ENCODE data around the gene ENTREP1. TPM values are rescaled to one million over a fixed set of nuclear protein-coding genes. Genes with fewer than 3 reads are reported as not detected.

ENTREP1 gene
- total RNA-seq, 2 experiments from 2014 or later = not detected

DNA sequence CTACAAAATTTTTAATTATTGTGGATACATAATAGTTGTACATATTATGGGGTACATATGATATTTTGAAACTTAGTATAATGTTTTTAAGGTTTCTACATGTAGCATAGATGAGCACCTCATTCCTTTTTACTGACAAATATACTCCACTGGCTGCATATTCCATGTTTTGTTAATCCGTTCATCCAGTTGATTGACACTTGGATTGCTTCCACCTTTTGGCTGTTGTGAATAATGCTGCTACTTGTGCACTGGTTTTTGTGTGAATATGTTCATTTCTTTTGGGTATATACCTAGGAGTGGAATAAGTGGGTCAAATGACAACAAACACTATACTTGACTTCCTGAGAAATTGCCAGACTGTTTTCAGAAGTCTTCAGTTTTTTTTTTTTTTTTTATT is 2.8 kb upstream of the ENTREP1 start:
- Histone ChIP-seq H3K9me3 (ENCODE audit: low read length) (no peaks in the 10 kb centered on the region), H3K27ac (ENCODE audit: low read depth, low read length, poor library complexity, severe bottlenecking) (no peak overlapping the region), H3K4me3 (ENCODE audit: low read depth, low read length, poor library complexity, severe bottlenecking) (no peak overlapping the region), H4K20me1 (ENCODE audit: insufficient read depth, low read length) (no peaks in the 10 kb centered on the region), H3K9me2 (ENCODE audit: insufficient read depth, low read length) (no peaks in the 10 kb centered on the region), H3K4me1 (ENCODE audit: insufficient read depth, low read length, poor library complexity, severe bottlenecking) (no peaks in the 10 kb centered on the region), H3K36me3 (ENCODE audit: insufficient read depth, low read length) (no peaks in the 10 kb centered on the region), H2AFZ (ENCODE audit: low read length) (no peak overlapping the region), H3K79me2 (ENCODE audit: insufficient read depth, low read depth, low read length) (no peaks in the 10 kb centered on the region), H3K4me2 (ENCODE audit: low read length) (no peak overlapping the region)
- POLR2A ChIA-PET = no interaction called here
- CTCF ChIA-PET (ENCODE audit: unreplicated experiment) = no interaction called here
- TF ChIP-seq EZH2phosphoT487 (IDR thresholded peaks at IDR 0.05; ENCODE audit: borderline replicate concordance, low read depth, low read length) = no peak
- TF ChIP-seq, protein P1, sequence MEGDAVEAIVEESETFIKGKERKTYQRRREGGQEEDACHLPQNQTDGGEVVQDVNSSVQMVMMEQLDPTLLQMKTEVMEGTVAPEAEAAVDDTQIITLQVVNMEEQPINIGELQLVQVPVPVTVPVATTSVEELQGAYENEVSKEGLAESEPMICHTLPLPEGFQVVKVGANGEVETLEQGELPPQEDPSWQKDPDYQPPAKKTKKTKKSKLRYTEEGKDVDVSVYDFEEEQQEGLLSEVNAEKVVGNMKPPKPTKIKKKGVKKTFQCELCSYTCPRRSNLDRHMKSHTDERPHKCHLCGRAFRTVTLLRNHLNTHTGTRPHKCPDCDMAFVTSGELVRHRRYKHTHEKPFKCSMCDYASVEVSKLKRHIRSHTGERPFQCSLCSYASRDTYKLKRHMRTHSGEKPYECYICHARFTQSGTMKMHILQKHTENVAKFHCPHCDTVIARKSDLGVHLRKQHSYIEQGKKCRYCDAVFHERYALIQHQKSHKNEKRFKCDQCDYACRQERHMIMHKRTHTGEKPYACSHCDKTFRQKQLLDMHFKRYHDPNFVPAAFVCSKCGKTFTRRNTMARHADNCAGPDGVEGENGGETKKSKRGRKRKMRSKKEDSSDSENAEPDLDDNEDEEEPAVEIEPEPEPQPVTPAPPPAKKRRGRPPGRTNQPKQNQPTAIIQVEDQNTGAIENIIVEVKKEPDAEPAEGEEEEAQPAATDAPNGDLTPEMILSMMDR (conservative IDR thresholded peaks at IDR 0.05; ENCODE audit: low read length) = no peak
- intact Hi-C loops (cut with micrococcal nuclease; ENCODE audit: unreplicated experiment) = no loop called here
- no TSS peak for BruUV-seq (replicated peaks)
- no peak for DNase-seq (ENCODE audit: low spot score)

DNA sequence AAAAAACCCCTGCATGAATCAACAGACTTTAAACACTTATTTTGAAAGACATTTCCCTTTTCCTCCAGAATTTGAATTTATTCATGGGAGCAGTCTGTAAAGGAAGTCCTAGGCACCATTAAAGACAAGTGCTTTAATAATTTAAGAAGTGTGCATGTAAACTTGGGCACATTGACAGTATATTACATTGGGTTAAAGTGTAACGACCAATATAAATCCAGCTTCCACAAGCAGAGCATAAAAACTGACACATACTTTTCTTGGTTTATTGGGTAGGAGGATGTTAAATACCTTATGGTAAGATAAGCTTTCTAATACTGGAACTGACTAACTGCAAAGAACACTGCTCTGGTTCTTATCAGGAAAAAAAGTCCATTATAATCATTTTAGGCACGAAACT is 1.2 kb upstream of the ENTREP1 start:
- TF ChIP-seq, protein P1 (conservative IDR thresholded peaks at IDR 0.05; ENCODE audit: low read length) = no peak
- TF ChIP-seq EZH2phosphoT487 (IDR thresholded peaks at IDR 0.05; ENCODE audit: borderline replicate concordance, low read depth, low read length) = no peak
- Histone ChIP-seq H3K4me2 (ENCODE audit: low read length) (no peak overlapping the region), H3K4me3 (ENCODE audit: low read depth, low read length, poor library complexity, severe bottlenecking) (no peak overlapping the region), H3K4me1 (ENCODE audit: insufficient read depth, low read length, poor library complexity, severe bottlenecking) (no peaks in the 10 kb centered on the region), H3K36me3 (ENCODE audit: insufficient read depth, low read length) (no peaks in the 10 kb centered on the region), H2AFZ (ENCODE audit: low read length) (no peak overlapping the region), H3K9me3 (ENCODE audit: low read length) (no peaks in the 10 kb centered on the region), H3K79me2 (ENCODE audit: insufficient read depth, low read depth, low read length) (no peaks in the 10 kb centered on the region), H3K9me2 (ENCODE audit: insufficient read depth, low read length) (no peaks in the 10 kb centered on the region), H4K20me1 (ENCODE audit: insufficient read depth, low read length) (no peaks in the 10 kb centered on the region), H3K27ac (ENCODE audit: low read depth, low read length, poor library complexity, severe bottlenecking) (no peak overlapping the region)
- intact Hi-C loops (cut with micrococcal nuclease; ENCODE audit: unreplicated experiment) = no loop called here
- no TSS peak for BruUV-seq (replicated peaks)
- no peak for DNase-seq (ENCODE audit: low spot score)
- CTCF ChIA-PET (ENCODE audit: unreplicated experiment) = no interaction called here
- POLR2A ChIA-PET = interaction anchor here (1.1 to 1.2 kb wide), 2 partner anchors 9 to 40 kb away, joined by 3 to 7 read pairs; no protein-coding TSS in a partner anchor

DNA sequence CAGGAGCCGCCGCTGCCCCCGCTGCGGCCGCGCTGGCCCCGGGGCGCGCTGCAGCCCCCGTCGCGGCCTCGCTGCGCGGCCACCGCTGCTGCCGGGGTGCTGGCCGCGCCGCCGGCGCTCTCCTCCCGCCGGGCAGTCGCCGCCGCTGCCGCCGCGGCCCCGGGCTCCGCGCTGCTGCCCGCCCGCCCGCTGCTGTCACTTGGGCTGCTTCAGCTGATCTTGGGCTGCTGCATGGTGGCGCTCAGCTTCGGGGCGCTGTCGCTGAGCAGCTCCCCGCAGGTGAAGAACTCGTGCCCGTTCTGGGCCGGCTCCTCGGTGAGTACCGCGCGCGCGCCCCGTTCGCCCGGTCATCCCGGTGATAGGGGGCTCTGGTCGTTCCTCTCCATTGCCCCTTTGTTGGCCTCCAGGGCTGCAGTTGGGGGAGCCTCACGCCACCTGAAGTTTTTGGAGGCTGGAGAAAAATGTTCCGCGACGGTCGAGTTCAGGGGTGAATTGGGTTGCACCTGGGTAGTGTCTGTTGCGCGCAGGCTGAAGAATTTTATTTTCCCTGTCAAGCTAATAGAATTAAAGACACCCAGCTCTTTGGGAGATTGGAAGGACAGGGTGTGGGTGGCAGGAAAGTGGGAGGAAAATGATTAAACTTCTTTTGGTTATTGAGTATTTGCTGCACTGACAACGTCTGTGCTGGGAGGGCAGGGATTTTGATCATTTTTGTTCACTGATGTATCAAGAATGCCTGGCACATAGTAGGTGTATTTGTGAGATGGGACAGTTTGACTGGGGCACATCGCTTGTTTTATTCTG is 596 bp downstream of the ENTREP1 start:
- no peak for DNase-seq (ENCODE audit: low spot score)
- no peaks in the 10 kb centered on the region for H4K20me1 ChIP-seq (ENCODE audit: insufficient read depth, low read length)
- H3K27ac ChIP-seq (ENCODE audit: low read depth, low read length, poor library complexity, severe bottlenecking) = no peak overlapping the region
- H3K36me3 ChIP-seq (ENCODE audit: insufficient read depth, low read length) = no peaks in the 10 kb centered on the region
- intact Hi-C loops (cut with micrococcal nuclease; ENCODE audit: unreplicated experiment) = no loop called here
- ChIA-PET POLR2A (no interaction called here), CTCF (ENCODE audit: unreplicated experiment) (no interaction called here)
- TF ChIP-seq, protein P1 (conservative IDR thresholded peaks at IDR 0.05; ENCODE audit: low read length) = no peak
- no peak for TF ChIP-seq EZH2phosphoT487 (IDR thresholded peaks at IDR 0.05; ENCODE audit: borderline replicate concordance, low read depth, low read length)
- no peaks in the 10 kb centered on the region for H3K79me2 ChIP-seq (ENCODE audit: insufficient read depth, low read depth, low read length)
- no peaks in the 10 kb centered on the region for H3K4me1 ChIP-seq (ENCODE audit: insufficient read depth, low read length, poor library complexity, severe bottlenecking)
- no peaks in the 10 kb centered on the region for H3K9me3 ChIP-seq (ENCODE audit: low read length)
- H3K9me2 ChIP-seq (ENCODE audit: insufficient read depth, low read length) = no peaks in the 10 kb centered on the region
- H3K4me3 ChIP-seq (ENCODE audit: low read depth, low read length, poor library complexity, severe bottlenecking) = no peak overlapping the region
- H2AFZ ChIP-seq (ENCODE audit: low read length) = no peak overlapping the region
- no peak overlapping the region for H3K4me2 ChIP-seq (ENCODE audit: low read length)
- BruUV-seq (replicated peaks) = no TSS peak
